ENCODE data around the gene HDAC4. TPM values are rescaled to one million over a fixed set of nuclear protein-coding genes. Genes with fewer than 3 reads are reported as not detected.

Gene HDAC4
- total RNA-seq, 1 donor = 28.3 TPM

- no peak for TF ChIP-seq CTCF (IDR thresholded peaks at IDR 0.05; ENCODE audit: insufficient read depth, low read length)
- no peak overlapping the region for H3K4me3 ChIP-seq (ENCODE audit: low read depth, low read length)
- DNase-seq (ENCODE audit: low read depth) = no peak
Measured at GRCh38 chr2:239425631-239426030, 24.8 kb upstream of the HDAC4 start.

- H3K4me3 ChIP-seq (ENCODE audit: low read depth, low read length) = no peak overlapping the region
- no peak for DNase-seq (ENCODE audit: low read depth)
- no peak for TF ChIP-seq CTCF (IDR thresholded peaks at IDR 0.05; ENCODE audit: insufficient read depth, low read length)
Measured at GRCh38 chr2:239424337-239425045, 23.7 kb upstream of the HDAC4 start.

- H3K4me3 ChIP-seq (ENCODE audit: low read depth, low read length) = no peak overlapping the region
- no peak for TF ChIP-seq CTCF (IDR thresholded peaks at IDR 0.05; ENCODE audit: insufficient read depth, low read length)
- DNase-seq (ENCODE audit: low read depth) = no peak
Measured at GRCh38 chr2:239423551-239423950, 22.7 kb upstream of the HDAC4 start.

GRCh38 chr2:239421851-239422250 lies 21.0 kb upstream of the HDAC4 start:
- no peak for DNase-seq (ENCODE audit: low read depth)
- H3K4me3 ChIP-seq (ENCODE audit: low read depth, low read length) = no peak overlapping the region
- no peak for TF ChIP-seq CTCF (IDR thresholded peaks at IDR 0.05; ENCODE audit: insufficient read depth, low read length)

- H3K4me3 ChIP-seq (ENCODE audit: low read depth, low read length) = no peak overlapping the region
- DNase-seq (ENCODE audit: low read depth) = no peak
- TF ChIP-seq CTCF (IDR thresholded peaks at IDR 0.05; ENCODE audit: insufficient read depth, low read length) = no peak
Measured at GRCh38 chr2:239420082-239420481, 19.3 kb upstream of the HDAC4 start.

GRCh38 chr2:239418918-239419317 lies 18.1 kb upstream of the HDAC4 start:
- TF ChIP-seq CTCF (IDR thresholded peaks at IDR 0.05; ENCODE audit: insufficient read depth, low read length) = no peak
- DNase-seq (ENCODE audit: low read depth) = no peak
- no peak overlapping the region for H3K4me3 ChIP-seq (ENCODE audit: low read depth, low read length)

All from fibroblast of the aortic adventitia (primary cell).